ENCODE results near the gene CD164. TPM values are rescaled to one million over a fixed set of nuclear protein-coding genes. Genes with fewer than 3 reads are reported as not detected.
"Not testable (repeated sequence)": the region's sequence is repeated elsewhere in the genome, so short reads cannot be mapped to it uniquely, and the experiment has no call there.

Gene CD164
- total RNA-seq, 1 donor from 2014 or later, result 323 TPM

GRCh38 chr6:109344226-109344625 is 38.0 kb downstream of the CD164 start:
- no peak for DNase-seq (ENCODE audit: low spot score)

GRCh38 chr6:109343518-109343917 is 38.7 kb downstream of the CD164 start:
- DNase-seq (ENCODE audit: low spot score), result no peak

- no peak for DNase-seq (ENCODE audit: low spot score)
Measured at GRCh38 chr6:109342911-109343310, 39.4 kb downstream of the CD164 start.

GRCh38 chr6:109342506-109342905 is 39.8 kb downstream of the CD164 start:
- no peak for DNase-seq (ENCODE audit: low spot score)

- DNase-seq (ENCODE audit: low spot score), result no peak
Measured at GRCh38 chr6:109340811-109341210, 41.5 kb downstream of the CD164 start.

- no peak for DNase-seq (ENCODE audit: low spot score)
Measured at GRCh38 chr6:109339906-109340678, 42.2 kb downstream of the CD164 start.

GRCh38 chr6:109336221-109336961 is 45.9 kb downstream of the CD164 start:
- DNase-seq (ENCODE audit: low spot score), result no peak

- DNase-seq (ENCODE audit: low spot score), result not testable (repeated sequence)
Measured at GRCh38 chr6:109333870-109334269, 48.4 kb downstream of the CD164 start.

GRCh38 chr6:109332748-109333147 is 49.5 kb downstream of the CD164 start:
- no peak for DNase-seq (ENCODE audit: low spot score)

- no peak for DNase-seq (ENCODE audit: low spot score)
Measured at GRCh38 chr6:109331081-109331480, 51.2 kb downstream of the CD164 start.

GRCh38 chr6:109330263-109330662 is 52.0 kb downstream of the CD164 start:
- DNase-seq (ENCODE audit: low spot score), result no peak

GRCh38 chr6:109328629-109329028 is 53.6 kb downstream of the CD164 start:
- DNase-seq (ENCODE audit: low spot score), result no peak

GRCh38 chr6:109327959-109328358 is 54.3 kb downstream of the CD164 start:
- no peak for DNase-seq (ENCODE audit: low spot score)

GRCh38 chr6:109327491-109327890 is 54.8 kb downstream of the CD164 start:
- DNase-seq (ENCODE audit: low spot score), result no peak

GRCh38 chr6:109326351-109326750 is 55.9 kb downstream of the CD164 start:
- no peak for DNase-seq (ENCODE audit: low spot score)

GRCh38 chr6:109325400-109325801 is 56.9 kb downstream of the CD164 start:
- no peak for DNase-seq (ENCODE audit: low spot score)

- DNase-seq (ENCODE audit: low spot score), result no peak
Measured at GRCh38 chr6:109323241-109323640, 59.0 kb downstream of the CD164 start.

GRCh38 chr6:109322825-109323224 is 59.4 kb downstream of the CD164 start:
- DNase-seq (ENCODE audit: low spot score), result no peak

GRCh38 chr6:109321752-109322151 is 60.5 kb downstream of the CD164 start:
- DNase-seq (ENCODE audit: low spot score), result no peak

GRCh38 chr6:109320072-109320471 is 62.2 kb downstream of the CD164 start:
- DNase-seq (ENCODE audit: low spot score), result no peak

- DNase-seq (ENCODE audit: low spot score), result no peak
Measured at GRCh38 chr6:109318328-109318876, 63.9 kb downstream of the CD164 start.

- DNase-seq (ENCODE audit: low spot score), result no peak
Measured at GRCh38 chr6:109316909-109317308, 65.4 kb downstream of the CD164 start.
